ENCODE results near the gene CTDSP2. TPM values are rescaled to one million over a fixed set of nuclear protein-coding genes. Genes with fewer than 3 reads are reported as not detected.
A peak's percentile ranks its signal among the peaks of the same experiment; 100 is the strongest.

CTDSP2 gene
- total RNA-seq, 5 donors from 2014 or later (not counting 1 experiment from before 2014, with no cell fraction given) = 132 to 246 (median 234) TPM

- Histone ChIP-seq H3K36me3 (ENCODE audit: control insufficient read depth in 2 of 2, extremely low read depth in 1 of 2, insufficient read depth in 1 of 2, low read length in 1 of 2) (peaks cover 3 to 69% of the 10 kb centered on the region in 2 donors), H3K4me3 (ENCODE audit: control insufficient read depth in 1 of 2, extremely low read depth in 1 of 2, low read length in 1 of 2) (no peak overlapping the region), H3K27me3 (replicated peaks in 1 of 2; ENCODE audit: control insufficient read depth in 2 of 2, extremely low read depth in 1 of 2, insufficient read depth in 2 of 2, low read length in 1 of 2) (no peaks in the 10 kb centered on the region), H3K9me3 (no peaks in the 10 kb centered on the region), H3K4me1 (ENCODE audit: control insufficient read depth in 1 of 2, extremely low read depth in 1 of 2, insufficient read depth in 2 of 2, low read length in 2 of 2) (no peaks in the 10 kb centered on the region), H3K27ac (ENCODE audit: low read length) (no peak overlapping the region)
- CTCF ChIA-PET = interaction anchor here (0.8 to 1.3 kb wide), 2 partner anchors 11 to 105 kb away, joined by 3 to 4 read pairs; partner anchors contain the start of gene TSFM (in 1 of the 2)
- WGBS (ENCODE audit: insufficient coverage) = 40% methylated on average over 1 of the region's 1 CpG
- Mint-ChIP-seq H3K9me3 (no peaks in the 10 kb centered on the region), H3K36me3 (peaks cover 38% of the 10 kb centered on the region), H3K27me3 (no peaks in the 10 kb centered on the region), H3K4me1 (peaks cover 3 to 6% (median 4%) of the 10 kb centered on the region in 3 donors), H3K4me3 (no peak overlapping the region), H3K27ac (no peak overlapping the region)
- POLR2A ChIA-PET = interaction anchor here in 1 of 2 donors (0.8 kb wide), 1 partner anchor 39 kb away, joined by 3 read pairs; no protein-coding TSS in a partner anchor
- DNase-seq (no peak), ATAC-seq (replicated peaks in 1 of 4) (no peak)
These were observed 52.6 kb downstream of the CTDSP2 start for GRCh38 chr12:57793920-57794319.

GRCh38 chr12:57783861-57784260 lies 62.7 kb downstream of the CTDSP2 start:
- POLR2A ChIA-PET = interaction anchor here in 1 of 2 donors (0.6 kb wide), 1 partner anchor 27 kb away, joined by 3 read pairs; no protein-coding TSS in a partner anchor
- DNase-seq (no peak), ATAC-seq (replicated peaks in 1 of 4) (no peak)
- peaks cover 0 to 34% of the 10 kb centered on the region in 2 donors for H3K36me3 ChIP-seq (ENCODE audit: control insufficient read depth in 2 of 2, extremely low read depth in 1 of 2, insufficient read depth in 1 of 2, low read length in 1 of 2)
- Mint-ChIP-seq H3K4me1 (peaks cover 50 to 54% (median 52%) of the 10 kb centered on the region in 3 donors), H3K9me3 (no peaks in the 10 kb centered on the region), H3K27ac (peak overlapping the region in 1 of 2 donors; percentile 44), H3K36me3 (peaks cover 23% of the 10 kb centered on the region), H3K27me3 (no peaks in the 10 kb centered on the region), H3K4me3 (peak overlapping the region; percentile 62 to 100 (median 77))
- no peak overlapping the region for H3K27ac ChIP-seq (ENCODE audit: low read length)
- no peaks in the 10 kb centered on the region for H3K9me3 ChIP-seq
- CTCF ChIA-PET = interaction anchor here (0.7 to 1.3 kb wide), 4 partner anchors 15 to 120 kb away, joined by 3 to 4 read pairs (median 4); no protein-coding TSS in a partner anchor
- H3K4me3 ChIP-seq (ENCODE audit: control insufficient read depth in 1 of 2, extremely low read depth in 1 of 2, low read length in 1 of 2) = no peak overlapping the region
- WGBS (ENCODE audit: insufficient coverage) = no CpG with 5 or more reads among the region's 11 CpGs
- peaks cover 22 to 40% of the 10 kb centered on the region in 2 experiments for H3K4me1 ChIP-seq (ENCODE audit: control insufficient read depth in 1 of 2, extremely low read depth in 1 of 2, insufficient read depth in 2 of 2, low read length in 2 of 2)
- H3K27me3 ChIP-seq (replicated peaks in 1 of 2; ENCODE audit: control insufficient read depth in 2 of 2, extremely low read depth in 1 of 2, insufficient read depth in 2 of 2, low read length in 1 of 2) = no peaks in the 10 kb centered on the region

GRCh38 chr12:57783466-57783801 lies 63.1 kb downstream of the CTDSP2 start:
- 94% methylated on average over 8 of the region's 12 CpGs for WGBS (ENCODE audit: insufficient coverage)
- ChIA-PET CTCF (interaction anchor here (0.7 to 2.8 kb wide), 9 partner anchors 11 to 120 kb away, joined by 3 to 14 read pairs (median 3); partner anchors contain the start of genes EEF1AKMT3 (in 2 of the 2), METTL1 (in 2 of the 2), CYP27B1 (in 1 of the 2) and OS9 (in 1 of the 2)), POLR2A (interaction anchor here (0.6 kb wide), 2 partner anchors 11 to 99 kb away, joined by 3 read pairs; partner anchors contain the start of genes EEF1AKMT3 (in 1 of the 2) and METTL1 (in 1 of the 2))
- Histone ChIP-seq H3K27ac (ENCODE audit: low read length) (no peak overlapping the region), H3K4me1 (ENCODE audit: control insufficient read depth in 1 of 2, extremely low read depth in 1 of 2, insufficient read depth in 2 of 2, low read length in 2 of 2) (peaks cover 22 to 43% of the 10 kb centered on the region in 2 experiments), H3K9me3 (no peaks in the 10 kb centered on the region), H3K4me3 (ENCODE audit: control insufficient read depth in 1 of 2, extremely low read depth in 1 of 2, low read length in 1 of 2) (peak overlapping the region; percentile 89 to 99), H3K36me3 (ENCODE audit: control insufficient read depth in 2 of 2, extremely low read depth in 1 of 2, insufficient read depth in 1 of 2, low read length in 1 of 2) (peaks cover 0 to 30% of the 10 kb centered on the region in 2 donors), H3K27me3 (replicated peaks in 1 of 2; ENCODE audit: control insufficient read depth in 2 of 2, extremely low read depth in 1 of 2, insufficient read depth in 2 of 2, low read length in 1 of 2) (no peaks in the 10 kb centered on the region)
- DNase-seq = no peak
- peak overlapping the region; percentile 98 to 100 (median 99) for H3K4me3 Mint-ChIP-seq
- peaks cover 50 to 55% (median 53%) of the 10 kb centered on the region in 3 donors for H3K4me1 Mint-ChIP-seq
- no peaks in the 10 kb centered on the region for H3K9me3 Mint-ChIP-seq
- ATAC-seq (replicated peaks in 1 of 4) = no peak
- no peaks in the 10 kb centered on the region for H3K27me3 Mint-ChIP-seq
- peak overlapping the region; percentile 97 to 99 for H3K27ac Mint-ChIP-seq
- peaks cover 21% of the 10 kb centered on the region for H3K36me3 Mint-ChIP-seq

GRCh38 chr12:57782608-57783465 lies 63.7 kb downstream of the CTDSP2 start, which contains the start of gene TSFM:
Gene TSFM, plus strand, starts transcription at chr12:57782787. Its CDS starts 15 bp downstream, at chr12:57782802.
- CTCF ChIA-PET = interaction anchor here (0.5 to 2.8 kb wide), 21 partner anchors 10 to 158 kb away, joined by 3 to 14 read pairs (median 4); partner anchors contain the start of genes EEF1AKMT3 (in 2 of the 2), METTL1 (in 2 of the 2), ATP23 (in 1 of the 2) and CYP27B1 (in 1 of the 2)
- no peaks in the 10 kb centered on the region for H3K9me3 Mint-ChIP-seq
- peak within 1 kb of the TSS; percentile 97 to 99 for H3K27ac Mint-ChIP-seq
- no peaks in the 10 kb centered on the region for H3K9me3 ChIP-seq
- H3K36me3 ChIP-seq (ENCODE audit: control insufficient read depth in 2 of 2, extremely low read depth in 1 of 2, insufficient read depth in 1 of 2, low read length in 1 of 2) = peaks cover 0 to 30% of the 10 kb centered on the region in 2 donors
- H3K4me1 Mint-ChIP-seq = peaks cover 50 to 58% (median 52%) of the 10 kb centered on the region in 3 donors
- peak within 1 kb of the TSS; percentile 98 to 100 (median 99) for H3K4me3 Mint-ChIP-seq
- H3K27me3 Mint-ChIP-seq = no peaks in the 10 kb centered on the region
- DNase-seq = peak; percentile 89 to 99 (median 96)
- peak; percentile 83 to 96 (median 88) for ATAC-seq (replicated peaks in 1 of 4)
- H3K4me3 ChIP-seq (ENCODE audit: control insufficient read depth in 1 of 2, extremely low read depth in 1 of 2, low read length in 1 of 2) = peak within 1 kb of the TSS; percentile 89 to 99
- under 1% methylated on average over 38 of the region's 45 CpGs for WGBS (ENCODE audit: insufficient coverage)
- peaks cover 20% of the 10 kb centered on the region for H3K36me3 Mint-ChIP-seq
- no peaks in the 10 kb centered on the region for H3K27me3 ChIP-seq (replicated peaks in 1 of 2; ENCODE audit: control insufficient read depth in 2 of 2, extremely low read depth in 1 of 2, insufficient read depth in 2 of 2, low read length in 1 of 2)
- H3K27ac ChIP-seq (ENCODE audit: low read length) = peak within 1 kb of the TSS; percentile 75
- POLR2A ChIA-PET = interaction anchor here (0.6 kb wide), 2 partner anchors 11 to 100 kb away, joined by 3 read pairs; partner anchors contain the start of genes EEF1AKMT3 (in 1 of the 2) and METTL1 (in 1 of the 2)
- peaks cover 22 to 46% of the 10 kb centered on the region in 2 experiments for H3K4me1 ChIP-seq (ENCODE audit: control insufficient read depth in 1 of 2, extremely low read depth in 1 of 2, insufficient read depth in 2 of 2, low read length in 2 of 2)

- Mint-ChIP-seq H3K36me3 (peaks cover 18% of the 10 kb centered on the region), H3K9me3 (no peaks in the 10 kb centered on the region), H3K27ac (peak overlapping the region; percentile 97 to 99), H3K27me3 (no peaks in the 10 kb centered on the region), H3K4me3 (peak overlapping the region; percentile 98 to 100 (median 99)), H3K4me1 (peaks cover 50 to 58% (median 52%) of the 10 kb centered on the region in 3 donors)
- POLR2A ChIA-PET = interaction anchor here in 1 of 2 donors (0.6 kb wide), 1 partner anchor 138 kb away, joined by 3 read pairs; no protein-coding TSS in a partner anchor
- Histone ChIP-seq H3K36me3 (ENCODE audit: control insufficient read depth in 2 of 2, extremely low read depth in 1 of 2, insufficient read depth in 1 of 2, low read length in 1 of 2) (peaks cover 0 to 24% of the 10 kb centered on the region in 2 donors), H3K27ac (ENCODE audit: low read length) (peak overlapping the region; percentile 75), H3K4me3 (ENCODE audit: control insufficient read depth in 1 of 2, extremely low read depth in 1 of 2, low read length in 1 of 2) (peak overlapping the region; percentile 89 to 99), H3K27me3 (replicated peaks in 1 of 2; ENCODE audit: control insufficient read depth in 2 of 2, extremely low read depth in 1 of 2, insufficient read depth in 2 of 2, low read length in 1 of 2) (no peaks in the 10 kb centered on the region), H3K9me3 (no peaks in the 10 kb centered on the region), H3K4me1 (ENCODE audit: control insufficient read depth in 1 of 2, extremely low read depth in 1 of 2, insufficient read depth in 2 of 2, low read length in 2 of 2) (peaks cover 22 to 46% of the 10 kb centered on the region in 2 experiments)
- ATAC-seq (replicated peaks in 1 of 4) (no peak), DNase-seq (no peak)
- CTCF ChIA-PET = interaction anchor here (0.6 to 2.8 kb wide), 10 partner anchors 10 to 135 kb away, joined by 3 to 14 read pairs (median 4); partner anchors contain the start of genes CYP27B1 (in 1 of the 2), EEF1AKMT3 (in 1 of the 2) and METTL1 (in 1 of the 2)
- 0% methylated on average over 1 of the region's 4 CpGs for WGBS (ENCODE audit: insufficient coverage)
These were observed 64.3 kb downstream of the CTDSP2 start for GRCh38 chr12:57782243-57782607.
